ENCODE measurements around the gene OR5D18. TPM values are rescaled to one million over a fixed set of nuclear protein-coding genes. Genes with fewer than 3 reads are reported as not detected.
"Not testable (repeated sequence)": the region's sequence is repeated elsewhere in the genome, so short reads cannot be mapped to it uniquely, and the experiment has no call there.

Gene OR5D18
- total and polyA plus RNA-seq, 3 experiments from 2014 or later = not detected

DNA sequence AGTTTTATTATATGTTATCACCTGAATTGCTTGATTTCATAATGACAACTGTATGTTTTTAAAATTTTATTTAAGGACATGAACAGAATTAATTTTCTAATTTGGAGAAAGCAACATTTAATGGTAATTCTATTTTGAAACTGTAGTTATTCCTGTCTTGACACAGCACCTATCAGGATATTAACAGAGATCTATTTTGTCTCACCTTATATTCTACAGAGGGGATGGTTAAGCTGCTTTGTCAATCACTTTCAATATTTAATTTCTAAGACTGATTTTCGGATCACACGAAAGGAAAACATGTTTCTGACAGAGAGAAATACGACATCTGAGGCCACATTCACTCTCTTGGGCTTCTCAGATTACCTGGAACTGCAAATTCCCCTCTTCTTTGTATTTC is 19.0 kb downstream of the OR5D18 start, which contains the start of gene OR5D16:
TSS of gene OR5D16 (plus strand) at position 301 of the 400 bp plus-strand sequence. CDS start at position 301, 0 bp downstream.
- no peak within 1 kb of the TSS for H3K4me3 ChIP-seq (ENCODE audit: low read length)
- no peaks in the 10 kb centered on the region for H3K36me3 ChIP-seq (ENCODE audit: insufficient read depth, low read length)
- H3K27ac Mint-ChIP-seq = no peak within 1 kb of the TSS
- POLR2A ChIA-PET = no interaction called here
- no peaks in the 10 kb centered on the region for H3K27me3 ChIP-seq (ENCODE audit: insufficient read depth, low read length, poor library complexity, severe bottlenecking)
- no peak within 1 kb of the TSS for H3K4me3 Mint-ChIP-seq
- no peaks in the 10 kb centered on the region for H3K9me3 ChIP-seq (ENCODE audit: low read length)
- no peaks in the 10 kb centered on the region for H3K27me3 Mint-ChIP-seq
- H3K4me1 Mint-ChIP-seq = no peaks in the 10 kb centered on the region
- H3K9me3 Mint-ChIP-seq = peaks cover 12 to 33% (median 17%) of the 10 kb centered on the region in 5 donors
- no peaks in the 10 kb centered on the region for H3K36me3 Mint-ChIP-seq
- CTCF ChIA-PET = no interaction called here
- no peaks in the 10 kb centered on the region for H3K4me1 ChIP-seq (ENCODE audit: insufficient read depth, low read length)
- H3K27ac ChIP-seq (ENCODE audit: low read depth, low read length) = no peak within 1 kb of the TSS
- DNase-seq = no peak

DNA sequence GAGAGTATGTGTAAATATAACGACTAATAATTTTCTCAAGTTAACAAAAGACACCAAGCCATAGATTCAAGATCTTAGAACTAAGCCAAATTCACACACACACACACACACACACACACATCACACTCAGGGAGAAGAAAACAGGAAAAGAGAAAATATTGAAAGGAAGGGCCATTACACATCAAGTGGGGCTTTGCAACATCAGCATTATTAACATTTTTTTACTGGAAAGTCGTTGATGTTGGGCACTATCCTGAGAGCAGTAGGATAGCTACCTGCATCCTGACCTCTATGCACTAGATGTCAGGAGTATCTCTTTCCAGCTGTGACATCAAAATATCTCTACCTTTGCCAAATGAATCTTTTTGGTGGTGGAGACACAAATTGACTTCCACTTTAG is 28.0 kb downstream of the OR5D18 start:
- H3K36me3 ChIP-seq (ENCODE audit: insufficient read depth, low read length) = no peaks in the 10 kb centered on the region
- no peak for DNase-seq
- H3K27me3 ChIP-seq (ENCODE audit: insufficient read depth, low read length, poor library complexity, severe bottlenecking) = no peaks in the 10 kb centered on the region
- Mint-ChIP-seq H3K9me3 (peaks cover 8 to 24% (median 10%) of the 10 kb centered on the region in 5 donors), H3K36me3 (no peaks in the 10 kb centered on the region), H3K4me1 (no peaks in the 10 kb centered on the region), H3K4me3 (no peak overlapping the region), H3K27ac (no peak overlapping the region), H3K27me3 (no peaks in the 10 kb centered on the region)
- H3K9me3 ChIP-seq (ENCODE audit: low read length) = no peaks in the 10 kb centered on the region
- no peak overlapping the region for H3K4me3 ChIP-seq (ENCODE audit: low read length)
- ChIA-PET CTCF (no interaction called here), POLR2A (no interaction called here)
- no peaks in the 10 kb centered on the region for H3K4me1 ChIP-seq (ENCODE audit: insufficient read depth, low read length)
- H3K27ac ChIP-seq (ENCODE audit: low read depth, low read length) = no peak overlapping the region

DNA sequence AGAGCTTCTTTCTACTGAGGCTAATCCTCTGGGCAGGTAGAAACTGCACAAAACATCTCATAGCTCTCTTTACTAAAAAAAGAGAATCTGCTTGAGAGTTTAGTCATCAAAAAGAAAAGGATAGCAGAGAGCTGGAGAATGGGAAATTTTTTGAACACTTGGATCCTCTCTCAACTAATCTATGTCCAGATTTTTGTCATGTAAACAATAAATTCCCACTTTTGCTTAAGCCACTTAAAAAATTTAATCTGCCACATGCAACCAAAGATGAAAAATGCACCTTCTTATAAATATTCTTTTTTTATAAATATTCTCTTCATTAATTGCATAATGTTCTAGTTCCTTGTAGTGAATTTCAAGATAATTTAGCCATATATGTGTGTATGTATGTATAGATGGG is 29.6 kb downstream of the OR5D18 start:
- ChIA-PET POLR2A (no interaction called here), CTCF (no interaction called here)
- Histone ChIP-seq H3K27me3 (ENCODE audit: insufficient read depth, low read length, poor library complexity, severe bottlenecking) (no peaks in the 10 kb centered on the region), H3K4me3 (ENCODE audit: low read length) (no peak overlapping the region), H3K36me3 (ENCODE audit: insufficient read depth, low read length) (no peaks in the 10 kb centered on the region), H3K4me1 (ENCODE audit: insufficient read depth, low read length) (no peaks in the 10 kb centered on the region), H3K9me3 (ENCODE audit: low read length) (no peaks in the 10 kb centered on the region), H3K27ac (ENCODE audit: low read depth, low read length) (no peak overlapping the region)
- Mint-ChIP-seq H3K4me1 (no peaks in the 10 kb centered on the region), H3K27me3 (no peaks in the 10 kb centered on the region), H3K4me3 (no peak overlapping the region), H3K9me3 (peaks cover 4 to 26% (median 15%) of the 10 kb centered on the region in 5 donors), H3K27ac (no peak overlapping the region), H3K36me3 (no peaks in the 10 kb centered on the region)
- no peak for DNase-seq

DNA sequence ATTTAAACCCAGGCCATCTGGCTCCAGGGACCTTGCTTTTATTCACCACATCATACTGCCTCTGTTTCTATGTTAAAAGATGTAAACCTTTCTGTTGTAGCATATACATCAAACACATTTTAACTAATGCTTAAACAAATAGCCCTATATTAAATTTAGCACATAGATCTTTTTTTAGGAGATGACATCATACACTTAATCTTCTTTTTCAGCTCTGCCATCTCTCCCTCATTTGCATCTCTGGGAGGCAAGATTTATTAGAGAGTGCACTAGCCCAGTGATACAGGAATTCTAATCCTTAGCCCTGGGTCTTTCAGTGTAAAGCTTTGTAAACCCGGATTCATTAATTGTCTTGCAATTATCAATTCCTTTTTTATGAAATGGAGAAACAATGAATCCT is 32.7 kb downstream of the OR5D18 start:
- H3K36me3 Mint-ChIP-seq = no peaks in the 10 kb centered on the region
- no peak overlapping the region for H3K4me3 ChIP-seq (ENCODE audit: low read length)
- H3K27ac Mint-ChIP-seq = no peak overlapping the region
- no peaks in the 10 kb centered on the region for H3K4me1 ChIP-seq (ENCODE audit: insufficient read depth, low read length)
- H3K4me1 Mint-ChIP-seq = no peaks in the 10 kb centered on the region
- no peak overlapping the region for H3K27ac ChIP-seq (ENCODE audit: low read depth, low read length)
- no peak overlapping the region for H3K4me3 Mint-ChIP-seq
- no peaks in the 10 kb centered on the region for H3K27me3 Mint-ChIP-seq
- POLR2A ChIA-PET = no interaction called here
- CTCF ChIA-PET = no interaction called here
- no peaks in the 10 kb centered on the region for H3K9me3 ChIP-seq (ENCODE audit: low read length)
- no peaks in the 10 kb centered on the region for H3K27me3 ChIP-seq (ENCODE audit: insufficient read depth, low read length, poor library complexity, severe bottlenecking)
- no peaks in the 10 kb centered on the region for H3K36me3 ChIP-seq (ENCODE audit: insufficient read depth, low read length)
- H3K9me3 Mint-ChIP-seq = peaks cover 2 to 29% (median 12%) of the 10 kb centered on the region in 5 donors
- no peak for DNase-seq

DNA sequence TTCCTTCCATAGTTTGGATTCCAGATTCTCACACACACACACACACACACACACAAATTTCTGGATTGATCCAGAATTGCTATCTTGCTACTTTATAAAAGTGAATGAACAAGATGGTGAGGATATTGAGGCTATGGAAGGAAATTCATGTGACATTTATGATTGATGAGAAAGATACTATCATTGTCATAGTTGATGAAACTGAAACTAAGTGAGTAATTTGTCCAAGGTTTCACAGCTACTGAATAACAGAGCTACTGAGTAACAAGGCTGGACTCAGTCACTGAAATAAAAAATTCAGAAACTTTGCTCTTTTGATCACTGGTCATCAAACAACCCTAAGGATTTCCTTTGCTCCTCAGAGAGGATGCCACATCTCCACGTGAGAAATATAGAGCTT is 35.3 kb downstream of the OR5D18 start:
- Mint-ChIP-seq H3K27me3 (no peaks in the 10 kb centered on the region), H3K36me3 (no peaks in the 10 kb centered on the region), H3K27ac (no peak overlapping the region), H3K4me1 (no peaks in the 10 kb centered on the region), H3K9me3 (peaks cover 0 to 44% (median 7%) of the 10 kb centered on the region in 5 donors), H3K4me3 (no peak overlapping the region)
- no peak overlapping the region for H3K27ac ChIP-seq (ENCODE audit: low read depth, low read length)
- POLR2A ChIA-PET = no interaction called here
- no peaks in the 10 kb centered on the region for H3K27me3 ChIP-seq (ENCODE audit: insufficient read depth, low read length, poor library complexity, severe bottlenecking)
- H3K9me3 ChIP-seq (ENCODE audit: low read length) = no peaks in the 10 kb centered on the region
- no peaks in the 10 kb centered on the region for H3K4me1 ChIP-seq (ENCODE audit: insufficient read depth, low read length)
- CTCF ChIA-PET = no interaction called here
- no peak for DNase-seq
- no peak overlapping the region for H3K4me3 ChIP-seq (ENCODE audit: low read length)
- no peaks in the 10 kb centered on the region for H3K36me3 ChIP-seq (ENCODE audit: insufficient read depth, low read length)

DNA sequence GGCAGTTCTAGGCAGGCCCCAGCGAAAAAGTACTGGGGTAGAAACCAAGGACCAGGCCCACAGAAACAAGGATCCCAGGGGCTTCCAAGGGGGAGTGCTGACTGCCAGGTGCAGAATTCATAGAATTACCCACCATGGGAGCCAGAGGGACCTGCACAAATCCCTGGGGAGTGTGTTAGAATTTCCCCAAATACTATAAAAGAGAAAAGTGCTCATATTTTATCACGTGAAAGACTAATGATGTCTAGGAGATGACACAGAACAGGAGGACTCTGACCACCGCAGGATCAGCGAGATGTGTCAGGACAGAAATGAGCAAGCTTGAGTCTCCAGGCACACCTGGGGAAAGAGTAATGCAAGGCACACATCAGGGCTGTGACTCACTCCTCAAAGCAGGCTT is 47.9 kb downstream of the OR5D18 start:
- H3K27me3 Mint-ChIP-seq; H3K4me1 ChIP-seq (ENCODE audit: insufficient read depth, low read length); H3K36me3 Mint-ChIP-seq; CTCF ChIA-PET; H3K4me3 ChIP-seq (ENCODE audit: low read length); H3K27me3 ChIP-seq (ENCODE audit: insufficient read depth, low read length, poor library complexity, severe bottlenecking); H3K9me3 ChIP-seq (ENCODE audit: low read length); POLR2A ChIA-PET; DNase-seq; H3K36me3 ChIP-seq (ENCODE audit: insufficient read depth, low read length); H3K27ac Mint-ChIP-seq; H3K4me3 Mint-ChIP-seq; H3K27ac ChIP-seq (ENCODE audit: low read depth, low read length); H3K4me1 Mint-ChIP-seq: not testable (repeated sequence)
- peaks cover 14 to 26% (median 17%) of the 10 kb centered on the region in 5 donors for H3K9me3 Mint-ChIP-seq

Other genes starting within 250 kb of the OR5D18 start
- gene OR4C16, start 247.5 kb upstream of the OR5D18 start, total RNA-seq = not detected
- not detected for gene OR4C16, start 247.5 kb upstream of the OR5D18 start, polyA plus RNA-seq
- not detected for gene OR4C11, start 212.0 kb upstream of the OR5D18 start, total RNA-seq
- gene OR4C11, start 212.0 kb upstream of the OR5D18 start, polyA plus RNA-seq = not detected
- not detected for gene OR4P4, start 184.5 kb upstream of the OR5D18 start, total RNA-seq
- gene OR4P4, start 184.5 kb upstream of the OR5D18 start, polyA plus RNA-seq = not detected
- not detected for gene OR4S2, start 171.3 kb upstream of the OR5D18 start, total RNA-seq
- gene OR4S2, start 171.3 kb upstream of the OR5D18 start, polyA plus RNA-seq = not detected
- gene OR4C6, start 157.4 kb upstream of the OR5D18 start, total RNA-seq = not detected
- not detected for gene OR4C6, start 157.4 kb upstream of the OR5D18 start, polyA plus RNA-seq
- gene OR5D13, start 46.2 kb upstream of the OR5D18 start, total RNA-seq = not detected
- not detected for gene OR5D13, start 46.2 kb upstream of the OR5D18 start, polyA plus RNA-seq
- not detected for gene OR5D14, start 24.1 kb upstream of the OR5D18 start, total RNA-seq
- gene OR5D14, start 24.1 kb upstream of the OR5D18 start, polyA plus RNA-seq = not detected
- gene OR5L1, start 8.3 kb upstream of the OR5D18 start, total RNA-seq = not detected
- gene OR5L1, start 8.3 kb upstream of the OR5D18 start, polyA plus RNA-seq = not detected
- not detected for gene OR5L2, start 7.6 kb downstream of the OR5D18 start, total RNA-seq
- not detected for gene OR5L2, start 7.6 kb downstream of the OR5D18 start, polyA plus RNA-seq
- gene OR5D16, start 19.1 kb downstream of the OR5D18 start, total RNA-seq = not detected
- gene OR5D16, start 19.1 kb downstream of the OR5D18 start, polyA plus RNA-seq = not detected
- gene TRIM51, start 63.7 kb downstream of the OR5D18 start, total RNA-seq = not detected
- not detected for gene TRIM51, start 63.7 kb downstream of the OR5D18 start, polyA plus RNA-seq
- gene OR5W2, start 95.0 kb downstream of the OR5D18 start, total RNA-seq = not detected
- not detected for gene OR5W2, start 95.0 kb downstream of the OR5D18 start, polyA plus RNA-seq
- gene OR5I1, start 116.8 kb downstream of the OR5D18 start, total RNA-seq = not detected
- not detected for gene OR5I1, start 116.8 kb downstream of the OR5D18 start, polyA plus RNA-seq
- not detected for gene OR10AG1, start 150.3 kb downstream of the OR5D18 start, total RNA-seq
- not detected for gene OR10AG1, start 150.3 kb downstream of the OR5D18 start, polyA plus RNA-seq
- gene OR5F1, start 175.0 kb downstream of the OR5D18 start, total RNA-seq = not detected
- gene OR5F1, start 175.0 kb downstream of the OR5D18 start, polyA plus RNA-seq = not detected
- not detected for gene OR5AS1, start 208.0 kb downstream of the OR5D18 start, total RNA-seq
- gene OR5AS1, start 208.0 kb downstream of the OR5D18 start, polyA plus RNA-seq = not detected

All from CD8-positive, alpha-beta memory T cell (primary cell).